NCI-H2107 (cell line): Measurements from ENCODE around the gene KNSTRN.
A peak's percentile ranks its signal among the peaks of the same experiment; 100 is the strongest.

Experiments
- DNase-seq: peaks from one replicate; lab custom pipeline; 2025; lab: John Stamatoyannopoulos, UW

KNSTRN gene

DNA sequence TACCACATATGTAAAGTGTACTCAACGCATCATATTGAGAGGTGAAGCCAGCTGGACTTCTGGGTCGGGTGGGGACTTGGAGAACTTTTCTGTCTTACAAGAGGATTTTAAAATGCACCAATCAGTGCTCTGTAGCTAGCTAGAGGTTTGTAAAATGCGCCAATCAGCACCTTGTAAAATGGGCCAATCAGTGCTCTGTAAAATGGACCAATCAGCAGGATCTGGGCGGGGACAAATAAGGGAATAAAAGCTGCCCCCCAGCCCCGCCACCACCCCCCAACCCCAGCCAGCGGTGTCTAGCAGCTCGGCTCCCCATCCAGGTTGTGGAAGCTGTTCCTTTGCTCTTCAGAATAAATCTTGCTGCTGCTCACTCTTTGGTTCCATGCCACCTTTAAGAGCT lies 16.8 kb downstream of the KNSTRN start:
- no peak for DNase-seq

DNA sequence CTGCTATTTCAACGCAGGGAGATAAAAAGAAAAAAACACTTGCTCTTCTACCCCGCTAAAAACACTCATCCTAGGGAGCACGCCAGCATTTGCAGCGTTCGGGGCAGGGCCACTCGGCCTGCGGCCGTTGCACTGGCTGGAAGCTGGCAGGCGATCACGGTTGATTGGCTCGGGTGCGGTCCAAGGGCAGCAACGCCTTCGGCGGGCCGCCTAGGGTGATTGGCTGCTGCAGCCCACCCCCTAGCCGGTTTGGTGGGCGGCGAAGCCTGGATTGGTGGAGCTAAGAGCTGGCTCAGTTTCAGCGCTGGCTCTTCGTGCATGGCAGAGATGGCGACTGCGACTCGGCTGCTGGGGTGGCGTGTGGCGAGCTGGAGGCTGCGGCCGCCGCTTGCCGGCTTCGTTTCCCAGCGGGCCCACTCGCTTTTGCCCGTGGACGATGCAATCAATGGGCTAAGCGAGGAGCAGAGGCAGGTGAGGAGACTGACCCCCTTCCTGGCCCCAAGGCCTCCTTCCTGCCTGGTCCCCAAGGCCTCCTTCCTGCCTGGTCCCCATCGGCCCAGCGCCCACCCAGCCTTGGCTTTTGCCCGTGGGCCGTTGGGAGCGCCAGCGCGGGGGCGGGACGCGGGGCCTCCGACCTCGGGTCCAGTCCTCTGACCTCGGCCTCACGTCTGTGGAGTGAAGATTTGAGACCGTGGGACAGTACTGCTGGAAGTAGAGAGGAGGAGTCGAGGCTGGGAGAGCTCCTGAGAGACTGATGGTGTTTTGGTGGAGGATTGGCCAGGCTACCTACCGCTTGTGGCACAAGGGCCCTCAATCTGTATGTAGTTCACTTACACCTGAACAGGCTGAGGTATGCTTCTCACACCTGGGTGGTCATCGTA lies 23.2 kb downstream of the KNSTRN start, which contains the start of gene IVD:
Gene IVD, plus strand, starts transcription at position 295 of the 881 bp plus-strand sequence. Its CDS starts 33 bp downstream, at position 328.
- peak; percentile 90 for DNase-seq

DNA sequence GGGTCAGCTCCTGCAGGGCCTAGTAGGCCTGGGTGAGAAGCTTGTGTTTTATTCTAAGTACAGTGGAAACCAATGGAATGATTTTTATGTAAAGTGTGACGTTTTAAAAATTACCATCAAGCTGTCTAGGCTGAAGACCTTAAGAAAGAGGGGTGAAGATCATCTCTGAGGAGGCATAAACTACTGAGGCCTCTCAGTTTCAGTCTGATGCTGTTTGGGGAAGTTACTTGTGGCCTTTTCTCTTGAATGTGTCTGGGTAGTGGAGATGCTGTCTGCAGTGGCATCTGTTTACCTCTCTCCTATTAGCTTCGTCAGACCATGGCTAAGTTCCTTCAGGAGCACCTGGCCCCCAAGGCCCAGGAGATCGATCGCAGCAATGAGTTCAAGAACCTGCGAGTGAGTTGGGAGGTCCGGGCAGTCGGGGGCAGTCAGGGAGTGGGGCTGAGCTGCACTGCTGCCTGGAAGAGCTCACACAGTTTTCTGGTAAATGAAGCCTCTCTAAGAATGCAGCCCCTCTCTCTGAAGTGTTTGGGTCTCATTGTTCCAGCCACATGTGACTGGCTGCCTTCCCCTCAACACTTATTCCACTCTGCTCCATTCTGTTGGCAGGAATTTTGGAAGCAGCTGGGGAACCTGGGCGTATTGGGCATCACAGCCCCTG lies 24.9 kb downstream of the KNSTRN start:
- DNase-seq = no peak

DNA sequence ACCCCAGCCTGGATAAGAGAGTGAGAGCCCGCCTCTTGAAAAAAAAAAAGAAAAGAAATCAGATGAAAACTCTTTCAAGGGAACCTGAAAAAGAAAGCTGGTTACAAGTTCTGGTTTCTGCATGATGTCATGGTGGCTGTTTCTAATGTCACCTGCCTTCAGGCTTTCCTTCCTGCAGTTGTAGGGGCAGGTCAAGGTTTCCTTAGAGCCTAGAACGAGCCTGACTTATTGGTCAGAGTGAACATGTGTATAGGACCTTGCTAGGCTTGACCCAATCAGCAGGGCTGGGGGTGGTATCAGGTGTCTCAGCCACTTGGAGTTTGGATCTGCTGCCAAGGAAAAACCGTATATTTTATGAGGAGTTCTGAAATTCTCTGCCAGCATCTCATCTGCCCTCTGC lies 26.8 kb downstream of the KNSTRN start:
- DNase-seq = no peak

DNA sequence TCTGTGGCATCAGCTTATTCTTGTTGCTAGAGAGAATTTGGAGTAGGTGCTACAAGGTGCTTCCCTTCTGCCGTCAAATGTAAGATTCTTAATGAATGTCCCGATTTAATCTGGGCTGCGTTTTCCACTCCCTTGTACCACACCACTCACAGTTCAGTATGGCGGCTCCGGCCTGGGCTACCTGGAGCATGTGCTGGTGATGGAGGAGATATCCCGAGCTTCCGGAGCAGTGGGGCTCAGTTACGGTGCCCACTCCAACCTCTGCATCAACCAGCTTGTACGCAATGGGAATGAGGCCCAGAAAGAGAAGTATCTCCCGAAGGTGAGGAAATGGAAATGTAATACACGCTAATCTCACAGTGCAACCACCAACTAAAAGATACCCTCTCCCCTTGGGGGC lies 28.0 kb downstream of the KNSTRN start:
- DNase-seq = no peak

DNA sequence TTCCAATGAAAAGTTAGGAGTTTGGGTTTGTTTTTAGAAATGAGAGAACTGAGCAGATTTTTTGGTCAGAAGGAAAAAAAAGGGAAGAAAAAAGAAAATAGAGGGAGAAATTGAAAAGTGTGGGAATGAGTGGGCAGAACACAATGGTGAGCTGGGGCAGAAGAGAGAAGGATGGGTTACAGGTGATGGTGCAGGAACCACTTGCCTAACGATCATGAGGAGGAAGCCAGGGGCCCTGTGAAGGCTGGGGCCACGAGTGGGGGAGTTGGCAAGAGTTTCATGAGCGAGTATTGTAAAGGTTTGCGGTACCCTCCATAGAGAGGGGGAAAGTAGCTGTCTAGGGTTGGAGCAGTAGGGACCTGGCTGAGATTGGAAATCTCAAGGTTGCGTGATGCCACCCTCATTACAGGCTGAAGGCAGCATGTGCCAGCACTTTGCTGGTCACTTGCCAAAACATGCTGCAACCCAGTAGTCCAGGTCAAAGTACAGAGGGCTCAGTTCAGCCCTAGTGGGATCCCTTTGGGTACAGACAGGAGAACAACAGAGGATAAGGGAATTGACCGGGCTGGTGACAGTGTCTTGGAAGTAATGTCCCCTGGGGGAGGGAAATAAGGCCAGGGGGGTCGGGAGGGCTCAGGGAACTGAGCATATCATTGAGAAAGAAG lies 29.7 kb downstream of the KNSTRN start:
- no peak for DNase-seq

DNA sequence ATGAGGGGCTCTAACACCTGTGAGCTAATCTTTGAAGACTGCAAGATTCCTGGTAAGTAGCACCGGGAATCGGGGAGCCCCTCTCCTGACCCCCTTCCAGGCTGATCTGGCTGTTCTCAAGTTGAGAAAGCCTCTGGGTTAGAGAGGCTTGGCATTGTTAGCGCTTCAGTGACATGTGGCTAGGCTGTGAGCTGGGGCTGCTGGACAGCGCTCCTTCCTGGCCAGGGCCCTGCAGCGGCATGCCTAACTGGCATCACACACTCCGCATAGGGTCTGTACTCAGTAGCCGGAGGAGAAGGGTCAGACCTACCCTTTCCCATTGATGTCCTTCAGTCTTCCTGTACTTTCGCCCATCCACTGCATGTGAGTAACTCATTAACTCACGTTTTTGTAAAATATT lies 30.5 kb downstream of the KNSTRN start:
- no peak for DNase-seq

DNA sequence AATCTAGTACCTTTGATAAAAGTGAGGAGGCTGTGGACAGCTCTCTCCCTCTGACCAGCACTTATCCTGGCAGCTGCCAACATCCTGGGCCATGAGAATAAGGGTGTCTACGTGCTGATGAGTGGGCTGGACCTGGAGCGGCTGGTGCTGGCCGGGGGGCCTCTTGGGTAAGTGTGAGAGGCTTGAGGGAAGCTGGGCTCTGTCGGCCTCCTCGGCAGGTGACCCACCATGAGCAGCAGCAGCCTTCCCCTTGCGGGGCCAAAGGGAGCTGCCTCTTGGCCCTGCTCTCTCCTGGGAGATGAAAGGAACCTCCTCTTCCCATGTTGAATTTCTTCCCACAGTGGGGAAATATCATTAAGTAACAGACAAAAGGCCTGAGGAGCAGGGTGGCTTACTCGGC lies 32.3 kb downstream of the KNSTRN start:
- DNase-seq = no peak

DNA sequence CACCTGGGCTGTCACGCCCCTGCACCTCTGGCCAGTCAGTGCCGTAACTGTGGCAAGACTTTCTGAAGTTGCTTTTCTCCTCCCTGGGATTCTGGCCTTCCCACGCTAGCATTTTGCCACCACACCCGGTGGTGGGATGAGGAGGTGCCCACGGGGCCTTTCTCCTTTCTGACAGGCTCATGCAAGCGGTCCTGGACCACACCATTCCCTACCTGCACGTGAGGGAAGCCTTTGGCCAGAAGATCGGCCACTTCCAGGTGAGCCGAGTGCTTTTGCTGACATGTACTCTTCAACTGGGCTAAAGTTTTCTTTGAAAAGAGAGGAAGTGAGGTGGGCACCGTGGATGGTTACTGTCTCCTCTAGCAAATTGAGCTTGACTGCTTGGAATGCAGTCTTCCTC lies 32.7 kb downstream of the KNSTRN start:
- DNase-seq = no peak

DNA sequence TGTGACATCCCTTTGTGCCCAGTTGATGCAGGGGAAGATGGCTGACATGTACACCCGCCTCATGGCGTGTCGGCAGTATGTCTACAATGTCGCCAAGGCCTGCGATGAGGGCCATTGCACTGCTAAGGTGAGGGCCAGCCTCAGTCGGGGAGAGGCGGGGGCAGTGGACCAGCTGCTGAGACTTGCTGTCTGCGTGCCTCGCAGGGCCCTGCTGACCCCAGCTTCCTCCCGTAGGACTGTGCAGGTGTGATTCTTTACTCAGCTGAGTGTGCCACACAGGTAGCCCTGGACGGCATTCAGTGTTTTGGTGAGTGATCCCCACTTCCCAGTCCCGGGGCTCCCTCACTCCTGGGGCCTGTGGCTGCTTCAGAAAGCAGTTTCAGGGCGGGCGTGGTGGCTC lies 33.5 kb downstream of the KNSTRN start:
- no peak for DNase-seq

DNA sequence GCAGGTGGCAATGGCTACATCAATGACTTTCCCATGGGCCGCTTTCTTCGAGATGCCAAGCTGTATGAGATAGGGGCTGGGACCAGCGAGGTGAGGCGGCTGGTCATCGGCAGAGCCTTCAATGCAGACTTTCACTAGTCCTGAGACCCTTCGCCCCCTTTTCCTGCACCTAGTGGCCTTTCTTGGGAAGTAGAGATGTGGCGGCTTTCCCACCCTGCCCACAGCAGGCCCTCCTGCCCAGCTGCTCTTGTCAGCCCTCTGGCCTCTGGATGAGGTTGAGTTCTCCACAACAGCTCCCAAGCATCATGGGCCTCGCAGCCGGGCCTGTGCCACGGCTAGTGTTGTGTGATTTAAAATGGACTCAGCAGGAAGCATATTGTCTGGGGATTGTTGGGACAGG lies 35.6 kb downstream of the KNSTRN start:
- no peak for DNase-seq

DNA sequence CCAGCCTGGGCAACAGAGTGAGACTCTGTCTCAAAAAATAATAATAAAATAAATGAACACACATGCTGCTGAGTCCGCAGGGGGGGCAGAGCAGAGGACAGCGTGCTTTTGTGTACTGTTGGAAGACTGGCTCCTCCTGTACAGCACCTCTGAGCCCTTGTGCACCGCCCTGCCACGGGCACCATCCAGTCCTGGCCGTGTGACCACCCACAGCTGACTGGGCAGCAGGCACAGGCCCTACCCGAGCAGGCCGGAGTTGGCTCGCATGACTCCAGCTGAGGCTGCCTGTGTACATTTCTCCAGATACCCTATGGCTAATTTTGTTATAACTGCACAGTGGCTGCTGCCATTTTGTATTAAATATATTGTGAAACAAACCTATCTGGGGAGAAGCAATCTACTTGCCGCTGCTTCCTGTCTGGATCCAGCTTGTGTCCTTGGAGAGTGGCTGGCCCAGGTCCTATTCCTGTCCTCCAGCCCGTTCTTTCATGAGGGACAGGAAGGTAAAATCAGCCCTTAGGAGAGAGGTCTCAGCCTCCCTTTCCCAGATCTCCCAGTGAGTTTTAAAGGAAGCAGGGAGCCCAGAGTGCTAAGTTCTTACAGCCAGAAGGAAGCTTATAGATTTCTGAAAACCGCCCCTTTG lies 37.7 kb downstream of the KNSTRN start:
- no peak for DNase-seq

DNA sequence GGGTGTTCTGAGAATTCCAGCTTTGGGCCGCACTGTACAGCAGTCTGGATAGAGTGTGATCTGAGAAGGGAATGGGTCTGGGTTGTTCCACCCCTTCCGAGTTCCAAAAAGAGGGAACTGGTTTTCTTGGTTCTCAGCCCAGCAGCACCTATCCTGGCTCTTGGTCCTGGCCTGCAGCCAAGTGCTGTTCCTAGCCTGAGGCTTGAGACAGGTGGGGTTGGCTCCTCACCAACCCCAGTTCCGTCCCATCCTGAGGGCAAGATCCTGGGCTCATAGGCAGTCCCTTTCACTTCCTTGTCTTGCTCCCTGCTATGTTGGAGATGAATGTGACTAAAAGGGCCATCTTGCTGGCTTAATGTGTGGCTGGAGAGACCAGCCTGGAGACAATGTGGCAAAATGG lies 38.3 kb downstream of the KNSTRN start:
- DNase-seq = no peak

DNA sequence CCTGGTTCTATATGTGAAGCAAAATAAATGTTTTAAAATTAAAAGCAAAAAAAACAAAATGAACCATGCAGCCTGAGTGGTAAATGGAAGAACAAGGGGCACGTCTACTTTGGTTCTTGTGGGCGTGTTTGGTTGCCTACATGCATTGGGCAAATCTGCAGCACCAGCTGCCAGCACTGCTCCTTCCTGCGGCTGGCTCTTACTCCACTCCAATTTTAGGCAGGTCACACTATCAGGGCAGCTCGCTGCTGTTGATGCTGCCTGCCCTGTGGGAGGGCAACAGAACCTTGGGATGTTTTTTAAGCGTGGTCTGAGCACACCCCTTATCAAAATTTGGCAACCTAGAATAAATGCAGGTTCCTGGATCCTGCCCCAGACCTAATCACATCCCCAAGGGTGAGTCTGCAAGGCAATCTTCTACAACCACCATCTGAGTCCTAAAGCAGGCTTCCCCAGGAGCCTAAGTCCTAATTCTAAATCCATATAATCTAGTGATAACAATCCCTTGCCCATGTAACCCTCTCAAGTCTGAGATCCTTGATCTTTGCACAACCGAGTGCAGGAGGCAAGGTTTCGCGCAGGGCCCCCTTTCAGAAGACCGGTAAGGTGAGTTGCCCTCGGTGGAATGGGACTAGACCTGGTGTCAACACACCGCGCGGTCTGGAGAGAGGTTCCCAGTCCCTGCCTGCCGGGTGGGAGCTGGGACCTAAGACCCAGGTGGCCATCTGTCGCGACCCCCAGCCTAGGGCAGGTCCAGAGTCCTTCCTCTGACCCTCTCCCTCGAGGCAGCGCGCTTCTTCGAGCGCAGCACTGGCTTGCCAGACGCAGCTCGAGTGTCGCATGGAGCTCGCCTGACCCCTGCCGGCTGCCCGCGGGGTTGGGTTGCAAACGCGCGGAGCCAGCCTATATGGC lies 39.0 kb downstream of the KNSTRN start:
- no peak for DNase-seq

DNA sequence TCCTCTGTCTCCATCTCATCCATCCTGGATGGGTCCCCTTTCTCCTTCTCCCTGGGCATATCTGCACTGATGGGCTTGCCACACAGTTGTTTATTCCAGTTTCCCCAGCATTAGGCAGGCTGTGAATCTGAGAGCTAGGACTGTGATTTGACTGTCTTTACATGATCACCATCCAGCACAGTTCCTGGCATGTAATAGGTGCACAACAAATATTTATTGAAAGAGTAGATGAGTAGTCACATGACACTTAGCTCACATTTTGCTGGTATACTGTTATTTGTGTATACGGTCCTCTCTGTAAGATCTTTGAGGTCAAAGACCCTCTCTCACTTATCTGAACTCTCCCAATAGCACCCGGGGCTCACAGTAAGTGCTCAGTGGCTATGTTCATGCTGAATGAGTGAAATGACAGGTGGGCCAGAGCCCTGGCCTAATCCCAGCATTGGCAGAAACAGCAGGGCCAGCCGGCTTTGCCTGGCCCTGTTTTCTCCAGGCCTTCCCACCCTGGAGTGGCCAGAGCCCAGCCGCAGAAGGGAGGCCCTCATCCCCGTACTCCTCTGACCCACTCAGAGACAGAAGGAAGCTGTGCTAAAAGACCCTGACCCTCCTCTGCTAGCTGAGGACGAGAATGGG lies 42.1 kb downstream of the KNSTRN start:
- no peak for DNase-seq

DNA sequence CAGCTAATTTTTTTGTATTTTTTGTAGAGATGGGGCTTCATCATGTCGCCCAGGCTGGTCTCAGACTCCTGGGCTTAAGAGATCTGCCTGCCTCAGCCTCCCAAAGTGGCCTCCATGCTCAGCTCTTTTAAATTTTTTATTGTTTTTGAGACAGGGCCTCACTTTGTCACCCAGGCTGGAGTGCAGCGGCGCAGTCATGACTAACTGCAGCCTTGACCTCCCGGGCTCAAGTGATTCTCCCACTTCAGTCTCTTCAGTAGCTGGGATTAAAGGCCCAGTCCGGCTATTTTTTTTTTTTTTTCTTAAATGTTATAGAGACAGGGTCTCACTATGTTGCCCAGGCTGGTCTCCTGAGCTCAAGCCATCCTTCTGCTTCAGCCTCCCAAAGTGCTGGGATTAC lies 43.2 kb downstream of the KNSTRN start:
- DNase-seq = no peak

DNA sequence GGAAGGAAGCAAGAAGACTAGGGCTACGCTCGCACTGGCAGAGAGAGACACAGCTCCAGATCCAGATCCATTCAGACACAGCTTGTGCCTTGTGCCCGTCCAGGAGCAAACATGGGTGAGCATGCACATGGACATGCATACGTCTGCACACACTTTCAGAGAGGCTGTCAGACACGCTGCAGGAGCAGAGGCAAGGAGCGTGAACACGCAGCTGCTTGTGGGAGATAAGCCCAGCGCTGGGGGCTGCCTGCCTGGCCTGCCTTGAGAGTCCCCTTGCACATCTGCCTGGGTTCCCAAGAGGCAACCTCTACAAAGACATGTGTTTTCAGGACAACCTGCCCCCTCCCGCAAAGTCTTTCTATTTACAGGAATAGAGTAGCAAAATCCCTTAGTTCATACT lies 44.7 kb downstream of the KNSTRN start:
- no peak for DNase-seq

DNA sequence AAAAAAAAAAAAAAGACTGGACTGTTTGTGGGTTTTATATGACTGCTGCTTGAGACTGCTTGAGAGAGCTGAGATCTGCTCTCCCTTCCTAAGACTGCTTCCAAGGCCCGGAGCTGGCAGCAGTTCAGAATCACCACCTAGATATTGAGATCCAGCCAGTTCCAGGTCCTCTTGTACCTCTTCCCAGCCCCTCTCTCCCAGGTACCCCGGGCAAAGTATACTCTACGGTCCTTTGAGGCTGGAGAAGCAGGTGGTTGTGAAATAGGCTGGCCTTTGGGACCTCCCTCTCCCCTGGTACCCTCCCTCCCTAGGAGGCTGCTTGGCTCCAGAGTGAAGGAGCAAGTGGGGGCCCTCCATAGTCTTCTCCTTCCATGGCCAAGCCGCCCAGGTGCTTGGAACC lies 45.7 kb downstream of the KNSTRN start:
- DNase-seq = no peak

DNA sequence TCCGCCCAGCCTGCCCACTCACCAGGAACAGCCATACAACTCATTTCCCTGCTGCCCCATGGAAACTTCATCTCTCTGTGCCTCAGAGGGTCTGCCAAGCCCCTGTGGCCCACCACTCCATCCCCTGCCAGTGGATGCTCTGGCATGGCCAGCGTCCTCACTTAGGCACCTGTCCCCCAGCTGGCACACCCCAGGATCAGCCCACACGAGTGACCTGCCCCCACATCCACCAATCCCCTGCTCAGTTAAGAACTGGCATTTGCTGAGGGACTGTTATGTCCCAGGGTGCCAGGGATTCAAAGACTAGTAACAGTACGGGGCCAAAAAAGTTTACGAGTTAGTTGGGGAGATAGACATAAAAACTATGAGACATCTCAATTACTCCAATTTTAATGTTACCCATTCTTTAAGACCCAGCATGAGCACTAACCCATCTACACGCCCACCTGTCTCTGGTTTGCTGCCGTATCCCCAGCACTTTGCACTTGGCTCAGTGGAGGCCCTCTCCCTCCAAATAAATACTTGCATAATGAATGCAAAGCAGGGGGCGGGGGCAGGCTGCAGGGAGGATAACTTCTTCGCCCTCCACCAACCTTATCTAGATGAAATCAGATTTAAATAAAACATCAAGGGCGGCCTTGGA lies 46.7 kb downstream of the KNSTRN start:
- no peak for DNase-seq

DNA sequence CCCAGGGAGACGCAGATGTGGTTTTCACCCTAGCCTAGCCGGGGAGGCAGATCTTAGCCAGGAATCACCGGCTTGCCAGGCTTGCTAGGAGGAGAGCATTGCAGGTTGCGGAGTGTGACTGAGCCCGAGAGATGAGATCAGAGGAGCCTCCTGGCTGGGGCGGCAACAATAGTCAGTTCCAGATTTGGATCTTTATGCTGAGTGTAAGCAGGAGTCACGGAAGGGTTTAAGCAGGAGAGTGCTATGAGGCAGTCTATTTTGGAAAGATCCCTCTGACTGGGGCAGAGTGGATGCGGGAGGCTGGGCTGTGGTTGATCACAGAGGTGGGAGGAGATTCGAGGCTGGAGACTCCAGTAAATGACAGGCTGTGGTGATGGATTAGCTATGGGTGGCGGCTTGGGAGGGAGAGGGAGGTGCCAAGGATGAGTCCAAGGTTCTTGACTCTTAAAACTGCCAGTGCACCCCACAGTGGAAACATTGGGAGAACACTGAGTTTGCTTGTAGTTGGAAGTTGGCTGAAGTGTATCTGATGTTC lies 47.8 kb downstream of the KNSTRN start:
- DNase-seq = no peak
